GM12875 (cell line): Measurements from ENCODE around the gene CRABP2.
A peak's percentile ranks its signal among the peaks of the same experiment; 100 is the strongest.

Experiments used
- H3K4me3 ChIP-seq: one replicate; pipeline ENCODE4 v1.5.1; 2011; ENCODE audit warnings: low read depth, low read length, control low read depth
- CTCF ChIP-seq: IDR thresholded peaks from 2 replicates; pipeline ENCODE4 v1.5.1; 2011; ENCODE audit warnings: low read depth, mild to moderate bottlenecking, control low read depth, inconsistent platforms, low read length, moderate library complexity, borderline replicate concordance; ENCODE audit not compliant: insufficient read depth

Gene CRABP2

GRCh38 chr1:156750191-156750672, 44.8 kb upstream of the CRABP2 start:
- peak overlapping the region; percentile 80 for H3K4me3 ChIP-seq
- no peak for TF ChIP-seq CTCF

GRCh38 chr1:156749419-156750118, 44.2 kb upstream of the CRABP2 start:
- peak overlapping the region; percentile 80 for H3K4me3 ChIP-seq
- TF ChIP-seq CTCF, result no peak

- H3K4me3 ChIP-seq, result peak overlapping the region; percentile 80
- TF ChIP-seq CTCF, result no peak
Measured at GRCh38 chr1:156748670-156749418, 43.5 kb upstream of the CRABP2 start.

DNA sequence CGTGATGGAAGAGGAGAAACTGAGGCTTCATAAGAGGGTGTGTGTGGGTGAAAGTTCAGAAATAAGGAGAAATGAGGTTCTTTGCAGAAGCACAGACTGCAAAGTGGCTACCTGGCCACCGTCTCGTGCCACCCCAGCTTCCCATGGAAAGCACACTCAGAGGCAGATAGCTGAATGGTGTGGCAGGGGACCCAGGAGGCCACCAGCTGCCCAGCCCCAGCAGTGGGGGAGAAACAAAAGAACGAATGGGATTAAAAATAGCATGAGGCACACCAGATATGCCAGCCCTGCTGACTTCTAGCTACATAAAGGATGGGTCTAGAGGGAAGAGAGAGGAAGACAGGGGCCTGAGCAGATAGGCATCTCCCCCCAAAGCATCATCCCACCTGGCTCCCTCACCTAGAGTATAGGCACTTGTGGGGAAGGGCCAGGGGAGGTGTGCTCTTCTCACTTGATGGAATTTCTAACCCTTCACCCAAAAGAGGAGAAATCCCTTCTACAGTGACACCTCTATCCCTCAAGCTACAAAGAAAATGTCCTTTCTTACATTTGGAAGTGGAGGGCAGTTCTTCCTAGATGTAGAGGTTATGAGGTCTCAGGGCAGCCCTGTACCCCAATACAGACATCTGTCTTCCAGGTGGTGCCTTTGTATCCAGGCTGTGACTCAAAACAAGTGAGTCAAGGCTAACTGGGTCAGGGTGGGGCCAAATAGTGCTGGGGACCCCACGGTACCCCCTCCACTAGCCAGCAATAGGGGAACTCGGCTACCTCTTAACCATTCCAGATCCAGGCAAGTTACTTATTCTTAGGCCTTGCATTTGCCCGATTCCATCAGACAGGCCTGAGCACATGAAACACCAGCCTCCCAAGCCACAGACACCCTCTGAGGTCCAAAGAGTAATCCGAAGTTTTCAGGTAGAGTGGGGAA, 42.6 kb upstream of the CRABP2 start:
- H3K4me3 ChIP-seq, result peak overlapping the region; percentile 80

DNA sequence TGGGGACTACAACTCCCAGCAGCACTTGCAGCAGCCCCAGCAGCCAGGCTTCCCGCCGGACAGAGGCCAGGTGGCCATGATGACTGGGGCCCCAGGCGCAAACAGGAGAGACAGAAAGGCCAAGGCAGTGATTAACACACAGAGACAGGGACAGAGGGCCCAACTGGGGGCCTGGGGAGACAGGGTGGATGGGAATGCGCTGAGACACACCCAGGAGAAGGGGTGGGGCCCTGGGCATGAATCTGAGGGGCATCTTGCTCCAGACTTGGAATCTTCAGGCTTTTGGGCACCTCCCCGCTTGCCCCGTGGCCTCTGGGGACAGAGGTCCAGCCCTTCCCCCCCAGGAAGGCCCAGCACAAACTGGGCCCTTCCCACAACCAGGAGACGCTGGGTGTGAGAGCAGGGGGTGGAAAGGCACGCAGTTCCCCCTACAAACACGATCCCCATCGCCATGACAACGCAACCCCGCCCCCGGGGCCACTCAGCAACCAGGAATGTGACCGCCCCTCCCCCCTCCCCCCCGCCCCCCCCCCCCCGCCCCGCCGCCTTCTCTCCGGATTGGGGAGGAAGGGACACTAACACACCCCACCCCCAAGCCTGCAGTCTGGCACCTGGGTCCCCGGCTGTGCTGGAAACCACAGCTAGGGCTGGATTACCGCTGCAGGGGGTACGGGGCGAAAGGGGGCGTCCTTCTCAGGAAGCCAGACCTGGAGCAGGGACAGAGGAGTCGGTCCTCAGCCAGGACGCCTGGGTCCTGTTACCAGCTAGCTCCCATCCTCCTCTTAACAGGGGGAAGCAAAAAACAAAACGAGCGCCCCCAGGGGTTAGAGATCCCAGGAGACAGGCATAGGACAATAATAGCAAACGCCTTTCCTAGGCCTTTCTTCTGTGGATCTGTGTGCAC, 41.6 kb upstream of the CRABP2 start:
- peak overlapping the region; percentile 80 for H3K4me3 ChIP-seq

More for the DNA sequence above, 42.6 kb upstream of the CRABP2 start:
- TF ChIP-seq CTCF, result no peak

More for the DNA sequence above, 41.6 kb upstream of the CRABP2 start:
- no peak for TF ChIP-seq CTCF
